HepG2 (cell line): Measurements from ENCODE around the gene NBPF9. TPM values are rescaled to one million over a fixed set of nuclear protein-coding genes. Genes with fewer than 3 reads are reported as not detected.
A peak's percentile ranks its signal among the peaks of the same experiment; 100 is the strongest.
"Not testable (repeated sequence)": the region's sequence is repeated elsewhere in the genome, so short reads cannot be mapped to it uniquely, and the experiment has no call there.

Experiments used
- ATAC-seq: fragments of 200-7000 bp; cut with Tn5 transposase; 3 replicates; pipeline ENCODE4 v1.9.1; 2020; ENCODE audit warnings: mild to moderate bottlenecking, moderate library complexity
- BruUV-seq: library from RNA; stranded (reverse); fragments of 400-500 nt; replicated peaks from 2 replicates; lab custom pipeline; 2021; lab: Mats Ljungman, UMichigan
- CTCF ChIA-PET: fragments of 300-600 bp; formaldehyde crosslinking; extraction: SDS; loops from one replicate; lab custom pipeline; 2021; ENCODE audit warnings: low total read pairs, inconsistent platforms, low intra/inter-chr PET ratio; lab: Yijun Ruan, JAX
- POLR2A ChIA-PET: fragments of 350-600 bp; sonication (Branson Sonifier 250); formaldehyde crosslinking; loops from one replicate; lab custom pipeline; 2020; ENCODE audit warnings: antibody characterized with exemption, inconsistent platforms; lab: Yijun Ruan, JAX
- DNase-seq: peaks from one replicate; pipeline ENCODE4 v3.0.0-alpha.2; 2015; ENCODE audit warnings: low spot score
- FAIRE-seq: peaks from 3 replicates; lab custom pipeline; 2011; peaks lifted over from hg19 to GRCh38; lab: Jason Lieb, UNC
- H2AFZ ChIP-seq: one replicate; pipeline ENCODE4 v1.6.1; 2011; ENCODE audit warnings: low read length, inconsistent platforms
- H3K27ac ChIP-seq: fragments of 300-600 bp; 3 replicates; pipeline ENCODE4 v1.8.0; 2011; ENCODE audit warnings: mixed run types, mild to moderate bottlenecking, mixed read lengths, low read length, inconsistent platforms; ENCODE audit not compliant: insufficient read depth; ENCODE audit errors: extremely low read length
- H3K27me3 ChIP-seq, 2 experiments: fragments of 200-600 bp in 1 of 2; 2 replicates in 1 of 2; 3 replicates in 1 of 2; pipeline versions ENCODE4 v1.6.0 to v1.8.0; 2011; ENCODE audit warnings: low read length in 2 of 2, mild to moderate bottlenecking in 2 of 2, moderate library complexity in 2 of 2, inconsistent platforms in 1 of 2; ENCODE audit not compliant: insufficient read depth in 2 of 2, control insufficient read depth in 1 of 2
- H3K36me3 ChIP-seq, 2 experiments: fragments of 200-600 bp in 1 of 2; replicated peaks in 1 of 2; 2 replicates in 1 of 2; 3 replicates in 1 of 2; pipeline versions ENCODE4 v1.5.1 to v1.8.0; 2011; ENCODE audit warnings: low read length in 2 of 2, inconsistent platforms in 1 of 2; ENCODE audit not compliant: insufficient read depth in 2 of 2, control insufficient read depth in 1 of 2
- H3K4me1 ChIP-seq: 2 replicates; pipeline ENCODE4 v1.5.1; 2012; ENCODE audit warnings: low read length, inconsistent platforms; ENCODE audit not compliant: insufficient read depth
- H3K4me2 ChIP-seq: 2 replicates; pipeline ENCODE4 v1.6.0; 2011; ENCODE audit warnings: low read depth, low read length, inconsistent platforms
- H3K4me3 ChIP-seq, 3 experiments: fragments of 200-600 bp in 1 of 3; sonication (generic), shearing (Covaris generic) in 1 of 3; replicated peaks in 1 of 3; 2 replicates each; pipeline ENCODE4 v1.5.1; 2011 to 2016; ENCODE audit warnings: low read length in 3 of 3, inconsistent platforms in 2 of 3, low read depth in 2 of 3, mild to moderate bottlenecking in 2 of 3, control low read depth in 1 of 3, mixed read lengths in 1 of 3; ENCODE audit not compliant: insufficient read depth in 1 of 3
- H3K79me2 ChIP-seq: one replicate; pipeline ENCODE4 v1.6.1; 2011; ENCODE audit warnings: low read length, inconsistent platforms; ENCODE audit not compliant: insufficient read depth
- H3K9ac ChIP-seq: 2 replicates; pipeline ENCODE4 v1.6.0; 2011; ENCODE audit warnings: mild to moderate bottlenecking, low read depth, low read length, inconsistent platforms; ENCODE audit not compliant: insufficient read depth
- H3K9me3 ChIP-seq: 2 replicates; pipeline ENCODE4 v1.5.1; 2012; ENCODE audit warnings: mild to moderate bottlenecking, low read length
- H4K20me1 ChIP-seq: 2 replicates; pipeline ENCODE4 v1.6.0; 2011; ENCODE audit warnings: inconsistent platforms, mild to moderate bottlenecking, low read length, moderate library complexity; ENCODE audit not compliant: insufficient read depth
- ZNF263 ChIP-seq: sonication (generic); formaldehyde crosslinking; IDR thresholded peaks from 2 replicates; pipeline ENCODE4 v1.4.0; 2020; ENCODE audit warnings: missing genetic modification reagents
- WGBS: methylation state at CpG from one replicate; pipeline ENCODE4 v1.1.6; 2017; ENCODE audit warnings: low lambda C conversion rate; 5-methylcytosine and 5-hydroxymethylcytosine counted together
- in situ Hi-C: cut with HindIII; loops from 2 replicates; pipeline ENCODE4 v1.10.0; 2017; ENCODE audit warnings: low pct_unique_long_range_greater_than_20kb; ENCODE audit not compliant: extremely low pct_ligation_motif_present
- intact Hi-C: fragments of 100-400 bp; cut with micrococcal nuclease; formaldehyde crosslinking; loops from one replicate; pipeline ENCODE4 v1.10.0; 2022; ENCODE audit not compliant: unreplicated experiment
- polyA plus RNA-seq, 8 experiments: library from polyadenylated mRNA; depleted of rRNA in 3 of 8; stranded (reverse) in 7 of 8; unstranded in 1 of 8; fragments of >200 nt; fragmentation: Illumina TruSeq in 4 of 8; extraction: Trizol in 4 of 8; gene quantifications; 2 replicates each; pipeline versions ENCODE4 v1.2.1 to v1.2.3, GENCODE V29; 2011 to 2016; ENCODE audit warnings: low read depth in 4 of 8, missing spikeins in 1 of 8, mixed read lengths in 1 of 8; ENCODE audit not compliant: insufficient read depth in 1 of 8
- total RNA-seq, 5 experiments: library from RNA; depleted of rRNA; stranded (reverse); fragments of >200 nt; fragmentation: Illumina TruSeq; extraction: Trizol; gene quantifications; 2 replicates each; pipeline ENCODE4 v1.2.3, GENCODE V29; 2016; ENCODE audit warnings: low read depth in 1 of 5

NBPF9 gene
- total and polyA plus RNA-seq, 2 of the 13 experiments (the other 11 are each of a cell fraction or from before 2014, with no cell fraction given): 9.1 to 10.9 TPM

DNA sequence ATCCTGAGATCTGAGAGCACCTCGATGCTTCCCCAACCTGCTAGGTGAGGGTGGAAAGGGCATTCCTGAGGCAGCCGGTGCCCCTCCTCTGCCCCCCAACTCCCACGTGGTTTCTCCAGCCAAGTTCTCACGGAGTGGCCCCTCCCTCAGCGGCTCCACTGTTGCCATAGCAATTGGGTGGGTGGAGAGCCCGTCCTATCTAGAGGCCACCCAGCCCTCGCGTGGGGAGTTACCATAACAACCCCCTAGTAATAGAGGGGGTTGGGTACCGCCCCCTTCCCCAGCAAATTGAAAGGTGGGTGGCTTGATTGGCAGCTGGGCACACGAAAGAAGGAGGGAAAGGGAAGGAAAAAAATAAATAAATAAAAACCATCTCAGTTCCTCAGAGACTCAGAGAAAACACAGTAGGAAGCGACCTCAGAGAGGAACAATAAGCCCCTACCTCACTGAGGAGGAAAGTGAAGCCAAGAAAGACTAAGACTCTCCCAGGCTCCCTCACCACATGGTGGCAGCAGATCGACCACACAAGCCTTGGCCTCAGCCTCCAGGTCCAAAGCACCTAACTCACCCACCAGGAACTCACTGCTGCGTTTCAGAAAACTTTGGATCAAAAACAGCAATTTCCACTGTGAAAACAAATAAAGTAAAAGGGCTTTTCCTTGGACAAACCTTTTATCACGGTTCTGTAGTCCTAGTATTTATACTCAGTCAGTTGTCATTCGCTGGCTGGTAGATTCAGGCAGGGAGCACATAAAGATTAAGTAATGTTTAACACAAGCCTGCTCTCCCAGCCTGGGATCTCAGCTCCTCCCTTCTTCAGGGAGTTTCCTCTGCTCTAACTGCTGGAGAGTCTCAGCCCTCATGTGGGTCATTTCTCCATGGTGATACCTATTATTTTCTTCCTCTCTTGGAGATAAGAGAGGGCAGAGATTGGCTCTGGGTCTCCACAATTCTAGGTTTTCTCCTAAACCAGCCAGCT lies 20.9 kb upstream of the NBPF9 start:
- H3K9ac ChIP-seq, H3K79me2 ChIP-seq, H3K9me3 ChIP-seq, H4K20me1 ChIP-seq, POLR2A ChIA-PET, H3K27ac ChIP-seq, BruUV-seq, H3K4me3 ChIP-seq, FAIRE-seq, DNase-seq, in situ Hi-C loops, H3K36me3 ChIP-seq, H2AFZ ChIP-seq, H3K27me3 ChIP-seq, H3K4me1 ChIP-seq, intact Hi-C loops, CTCF ChIA-PET: not testable (repeated sequence)
- ATAC-seq: peak; percentile 48; the same call in 1 of the 3 replicates
- H3K4me2 ChIP-seq: peak overlapping the region; percentile 39
- 2% methylated on average over 8 of the region's 15 CpGs for whole genome bisulfite sequencing
- TF ChIP-seq ZNF263 (CRISPR knock-in tag): 0 out of 2 replicates have a peak, but pooled peaks have one; percentile 24

DNA sequence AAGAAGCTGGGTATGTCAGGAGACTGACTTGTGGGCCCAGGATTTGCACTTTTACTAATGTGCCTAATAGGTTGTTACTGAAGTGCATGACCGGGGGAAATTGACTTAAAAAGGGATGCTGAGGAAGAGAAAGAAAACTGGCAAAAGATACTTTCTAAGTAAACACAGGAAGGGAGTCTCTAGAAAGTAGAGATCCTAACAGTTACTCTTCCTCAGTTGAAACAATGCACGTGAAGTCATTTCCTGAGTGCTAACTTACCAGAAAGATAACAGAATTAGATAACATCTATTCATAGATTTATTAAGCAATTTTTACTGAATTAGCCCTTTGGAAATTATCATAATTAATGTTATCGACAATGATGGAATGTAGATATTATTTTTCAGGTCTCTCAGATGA lies 9.5 kb upstream of the NBPF9 start:
- H3K27me3 ChIP-seq, CTCF ChIA-PET, DNase-seq, intact Hi-C loops, H3K4me3 ChIP-seq, in situ Hi-C loops, H3K9ac ChIP-seq, H3K9me3 ChIP-seq, H3K27ac ChIP-seq, BruUV-seq, H2AFZ ChIP-seq, H3K79me2 ChIP-seq, H3K36me3 ChIP-seq, ATAC-seq, H3K4me1 ChIP-seq, FAIRE-seq, H3K4me2 ChIP-seq, POLR2A ChIA-PET, H4K20me1 ChIP-seq: not testable (repeated sequence)
- WGBS: 8% methylated on average over 1 of the region's 3 CpGs

DNA sequence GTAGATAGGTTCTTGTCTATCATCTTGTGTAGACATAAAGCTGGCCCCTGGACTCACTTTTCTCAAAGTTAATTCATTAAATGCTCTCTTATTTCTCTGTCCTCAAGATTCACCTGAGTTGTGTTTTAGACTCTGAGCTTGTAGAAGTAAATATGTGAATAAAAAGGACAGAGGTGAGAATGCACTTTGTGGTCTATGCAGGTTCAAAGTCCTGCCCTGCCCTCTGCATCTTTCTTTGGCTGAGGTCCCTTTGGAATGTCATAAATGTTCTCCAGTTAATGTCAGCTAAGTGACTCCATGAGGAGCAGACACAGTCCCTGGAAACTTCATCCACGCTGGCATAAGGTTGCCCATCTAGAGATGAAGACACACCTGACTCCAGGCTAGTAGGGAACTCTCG lies 7.0 kb upstream of the NBPF9 start:
- H3K9ac ChIP-seq, H3K27ac ChIP-seq, POLR2A ChIA-PET, intact Hi-C loops, H3K9me3 ChIP-seq, ATAC-seq, in situ Hi-C loops, CTCF ChIA-PET, H3K27me3 ChIP-seq, H2AFZ ChIP-seq, H3K79me2 ChIP-seq, DNase-seq, H3K36me3 ChIP-seq, BruUV-seq, H3K4me1 ChIP-seq, H3K4me3 ChIP-seq, H3K4me2 ChIP-seq, H4K20me1 ChIP-seq: not testable (repeated sequence)
- 0% methylated on average over 1 of the region's 2 CpGs for WGBS
- peak; percentile 12 for FAIRE-seq
